NAMALWA (cell line): Measurements from ENCODE around the gene RAB10.
"Not testable (repeated sequence)": the region's sequence is repeated elsewhere in the genome, so short reads cannot be mapped to it uniquely, and the experiment has no call there.

Experiments
- DNase-seq: peaks from one replicate; pipeline ENCODE4 v3.0.0-alpha.2; 2015; ENCODE audit warnings: low spot score

RAB10 gene

DNA sequence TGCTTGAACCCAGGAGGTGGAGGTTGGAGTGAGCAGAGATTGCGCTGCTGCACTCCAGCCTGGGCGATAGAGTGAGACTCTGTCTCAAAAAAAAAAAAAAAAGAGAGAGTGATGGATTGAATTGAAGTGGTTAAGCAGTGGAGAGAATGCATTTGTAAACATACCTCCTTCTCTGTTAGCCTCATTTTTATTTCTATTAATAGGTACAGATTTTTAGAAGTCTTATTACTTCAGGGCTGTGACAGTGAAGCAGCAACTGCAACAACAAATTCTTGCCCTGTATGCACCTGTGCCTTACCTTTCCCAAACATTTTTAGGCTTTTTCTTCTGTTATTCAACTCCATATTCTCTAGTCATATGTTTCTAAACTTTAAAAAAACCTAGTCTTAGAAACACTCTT lies 55.5 kb downstream of the RAB10 start:
- DNase-seq, result no peak

GRCh38 chr2:26095758-26096157 lies 61.9 kb downstream of the RAB10 start:
- DNase-seq, result no peak

DNA sequence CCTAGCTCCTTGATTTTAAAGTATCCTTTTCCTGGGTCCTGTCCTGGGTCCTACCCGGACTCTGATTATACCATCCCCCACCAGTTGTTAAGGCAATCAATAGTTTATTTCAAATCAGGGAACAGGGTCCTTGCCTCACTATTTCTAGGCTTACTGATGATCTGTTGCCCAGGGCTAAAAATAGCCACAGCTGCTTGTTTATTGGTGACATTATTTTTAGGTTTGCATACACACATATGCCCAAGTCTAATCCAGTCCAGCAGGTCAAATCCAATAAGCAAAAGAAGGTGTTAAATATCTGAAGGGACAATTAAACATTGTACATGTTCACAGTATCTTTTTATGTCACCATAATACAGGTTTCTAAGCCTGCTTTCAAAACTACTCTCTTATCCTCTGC lies 66.0 kb downstream of the RAB10 start:
- peak; percentile 17 for DNase-seq

GRCh38 chr2:26100384-26100783 lies 66.5 kb downstream of the RAB10 start:
- no peak for DNase-seq

- no peak for DNase-seq
These were observed 69.9 kb downstream of the RAB10 start for GRCh38 chr2:26103752-26104151.

GRCh38 chr2:26108701-26109100 lies 74.8 kb downstream of the RAB10 start:
- DNase-seq, result not testable (repeated sequence)

- no peak for DNase-seq
These were observed 78.3 kb downstream of the RAB10 start for GRCh38 chr2:26112201-26112600.

DNA sequence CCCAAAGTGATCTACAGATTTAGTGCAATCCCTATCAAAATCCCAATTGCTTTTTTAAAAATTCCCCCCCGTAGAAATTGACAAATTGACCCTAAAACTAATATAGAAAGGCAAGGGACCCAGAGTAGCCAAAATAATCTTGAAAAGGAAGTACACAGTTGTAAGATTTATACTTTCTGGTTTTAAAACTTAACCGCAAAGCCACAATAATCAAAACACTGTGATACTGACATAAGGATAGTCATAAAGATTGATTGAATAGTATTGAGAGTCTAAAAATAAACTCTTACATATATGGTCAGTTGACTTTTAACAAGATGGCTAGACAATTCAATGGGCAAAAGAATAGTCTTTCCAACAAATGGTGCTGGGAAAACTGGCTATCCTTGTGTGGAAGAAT lies 80.3 kb downstream of the RAB10 start:
- no peak for DNase-seq

DNA sequence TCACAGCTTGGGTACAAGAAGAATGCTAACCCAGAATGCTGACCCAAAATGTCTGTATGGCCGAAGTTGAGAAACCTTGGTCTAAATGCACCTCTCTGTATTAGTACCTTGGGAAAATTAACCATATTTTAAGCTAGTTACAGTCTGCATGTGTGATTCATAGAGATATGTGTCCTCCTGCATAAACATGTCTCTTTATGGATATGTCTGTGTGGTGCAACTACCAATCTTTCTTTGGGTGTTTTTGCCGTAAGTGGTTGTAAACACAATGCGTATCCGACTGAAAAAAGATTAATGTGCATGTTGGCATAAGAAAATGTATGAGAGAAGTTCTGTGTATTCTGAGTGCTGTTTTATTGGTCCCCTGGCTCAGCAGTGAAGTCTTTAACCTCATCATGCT lies 84.8 kb downstream of the RAB10 start:
- DNase-seq, result no peak

DNA sequence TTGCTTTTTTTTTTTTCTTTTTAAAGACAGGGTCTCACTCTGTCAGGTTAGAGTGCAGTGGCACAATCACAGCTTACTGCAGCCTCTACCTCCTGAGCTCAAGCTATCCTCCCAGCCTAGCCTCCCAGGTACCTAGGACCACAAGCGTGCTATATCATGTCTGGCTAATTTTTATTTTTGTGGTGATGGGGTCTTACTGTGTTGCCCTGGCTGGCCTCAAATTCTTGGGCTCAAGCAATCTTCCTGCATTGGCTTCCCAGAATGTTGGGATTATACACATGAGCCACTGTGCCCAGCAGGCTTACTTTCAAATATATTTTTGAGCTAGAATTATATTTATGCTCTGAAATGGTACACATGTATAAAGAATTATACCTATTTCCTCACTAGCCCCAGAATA lies 85.6 kb downstream of the RAB10 start:
- no peak for DNase-seq

DNA sequence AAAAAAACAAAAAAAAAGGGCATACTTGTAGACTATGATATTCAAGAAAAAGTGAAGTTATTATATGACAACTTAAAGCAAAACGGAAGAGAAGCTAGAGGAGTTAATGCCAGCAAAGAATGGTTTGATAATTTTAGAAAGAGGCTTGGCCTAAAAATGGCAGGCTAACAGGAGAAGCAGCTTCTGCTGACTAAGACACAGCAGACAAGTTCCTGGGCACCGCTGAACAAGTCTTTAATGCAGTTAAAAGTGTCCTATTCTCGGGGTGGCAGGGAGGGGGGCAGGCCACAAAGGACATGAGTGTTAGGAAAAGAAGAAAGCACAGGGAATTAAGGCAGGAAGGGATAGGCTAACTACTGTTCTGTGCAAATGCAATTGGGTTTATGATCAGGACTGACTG lies 88.7 kb downstream of the RAB10 start:
- no peak for DNase-seq

GRCh38 chr2:26123426-26123825 lies 89.5 kb downstream of the RAB10 start:
- no peak for DNase-seq

DNA sequence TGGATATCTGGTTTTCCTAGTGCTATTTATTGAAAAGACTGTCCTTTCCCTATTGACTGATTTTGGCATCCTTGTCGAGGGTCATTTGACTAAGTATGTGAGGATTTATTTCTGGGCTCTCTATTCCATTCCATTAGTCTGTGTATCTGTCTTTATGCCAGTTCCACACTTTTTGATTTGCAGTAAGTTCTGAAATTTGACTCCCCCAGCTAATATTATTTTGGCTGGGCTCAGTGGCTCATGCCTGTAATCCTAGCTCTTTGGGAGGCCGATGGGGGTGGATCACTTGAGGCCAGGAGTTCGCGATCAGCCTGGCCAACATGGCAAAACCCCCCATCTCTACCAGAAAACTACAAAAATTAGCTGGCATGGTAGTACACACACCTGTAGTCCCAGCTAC lies 92.2 kb downstream of the RAB10 start:
- no peak for DNase-seq

GRCh38 chr2:26128176-26128575 lies 94.3 kb downstream of the RAB10 start:
- DNase-seq, result no peak

GRCh38 chr2:26130763-26131162 lies 96.9 kb downstream of the RAB10 start:
- no peak for DNase-seq

- DNase-seq, result no peak
These were observed 102.6 kb downstream of the RAB10 start for GRCh38 chr2:26136451-26136850.

GRCh38 chr2:26139269-26140183 lies 105.6 kb downstream of the RAB10 start:
- DNase-seq, result peak; percentile 12

- no peak for DNase-seq
These were observed 107.4 kb downstream of the RAB10 start for GRCh38 chr2:26141145-26141769.

DNA sequence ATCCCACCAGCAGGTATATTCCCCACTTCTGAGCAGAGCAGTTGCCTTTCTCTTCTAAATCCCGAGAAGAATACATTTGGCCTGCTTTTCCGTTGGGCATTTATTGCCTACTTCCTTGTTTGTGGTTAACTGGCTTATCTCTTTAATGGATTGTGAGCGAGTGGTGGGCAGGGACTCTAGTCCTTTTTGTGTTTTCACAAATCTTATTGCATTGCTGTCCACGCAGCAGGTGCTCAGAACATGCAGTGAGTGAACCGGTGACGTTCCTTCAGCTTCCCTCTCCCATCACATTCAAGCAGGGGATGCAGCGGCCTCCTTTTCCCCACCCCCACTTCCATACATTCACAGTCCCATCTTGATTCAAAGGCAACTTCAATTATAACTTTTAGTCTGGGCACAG lies 110.1 kb downstream of the RAB10 start:
- no peak for DNase-seq

GRCh38 chr2:26144953-26145680 lies 111.2 kb downstream of the RAB10 start:
- peak; percentile 85 for DNase-seq

DNA sequence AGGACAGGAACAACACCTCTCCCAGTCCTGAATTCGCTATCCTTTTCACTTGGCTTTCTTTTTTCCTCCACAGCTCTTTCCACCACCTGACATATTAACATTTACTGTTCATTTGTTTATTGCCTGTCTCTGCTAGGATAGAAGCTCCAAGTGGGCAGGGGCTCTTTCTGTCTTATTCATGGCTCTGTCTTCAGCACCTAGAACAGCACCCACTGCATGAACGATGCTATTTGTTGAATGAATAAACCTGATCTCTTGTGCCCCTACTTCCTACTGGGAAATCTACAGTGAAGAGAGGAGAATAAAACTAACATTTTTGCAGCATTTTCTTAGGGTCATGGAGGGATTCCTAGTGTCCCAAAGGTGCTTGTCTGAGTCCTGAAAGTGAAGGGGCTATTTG lies 114.6 kb downstream of the RAB10 start:
- DNase-seq, result peak; percentile 27

DNA sequence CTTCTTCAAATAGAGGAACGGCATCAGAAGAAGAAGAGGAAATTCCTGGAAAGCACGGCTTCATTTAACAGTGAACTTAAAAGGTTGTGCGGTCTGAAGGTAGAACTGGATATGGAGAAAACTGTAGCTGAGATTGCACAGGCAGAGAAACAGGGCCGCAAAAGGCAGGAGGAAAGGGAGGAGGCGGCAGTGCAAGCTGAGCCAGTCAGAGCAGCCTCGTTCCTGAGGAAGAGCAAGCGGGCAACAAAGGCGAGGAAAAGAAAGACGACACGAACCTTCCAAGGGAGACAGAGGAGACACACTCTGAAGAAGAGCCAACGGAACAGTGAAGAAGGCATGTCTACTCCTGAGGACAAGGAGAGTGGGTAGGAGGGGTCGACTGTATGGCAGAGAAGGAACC lies 116.4 kb downstream of the RAB10 start:
- DNase-seq, result no peak

DNA sequence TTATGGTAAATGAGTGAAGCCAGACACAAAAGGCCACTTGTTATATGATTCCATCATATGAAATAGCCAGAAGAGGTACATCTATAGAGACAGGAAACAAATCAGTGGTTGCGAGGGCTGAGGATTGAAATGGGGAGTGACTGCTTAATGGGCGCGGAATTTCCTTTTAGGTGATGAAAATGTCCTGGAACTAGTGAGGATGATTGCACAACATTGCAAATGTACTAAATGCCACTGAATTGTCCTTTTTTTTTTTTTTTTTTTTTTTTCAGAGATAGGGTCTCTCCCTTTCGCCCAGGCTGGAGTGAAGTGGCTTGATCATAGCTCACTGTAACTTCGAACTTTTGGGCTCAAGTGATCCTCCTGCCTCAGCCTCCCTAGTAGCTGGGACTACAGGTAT lies 123.7 kb downstream of the RAB10 start:
- DNase-seq, result no peak
